Fibroblast of mammary gland (primary cell): ENCODE data around the gene ABCC3.
"Not testable (repeated sequence)": the region's sequence is repeated elsewhere in the genome, so short reads cannot be mapped to it uniquely, and the experiment has no call there.

Experiments used
- DNase-seq: peaks from one replicate; pipeline ENCODE4 v3.0.0-alpha.2; 2010; ENCODE audit warnings: low read depth
- H3K4me3 ChIP-seq: 2 replicates; pipeline ENCODE4 v1.5.1; 2011; ENCODE audit warnings: low read depth, mild to moderate bottlenecking, low read length, moderate library complexity; ENCODE audit not compliant: control insufficient read depth
- CTCF ChIP-seq: conservative IDR thresholded peaks from 2 replicates; pipeline ENCODE4 v1.5.1; 2011; ENCODE audit warnings: low read depth, low read length, inconsistent platforms; ENCODE audit not compliant: control insufficient read depth, insufficient read depth

The ABCC3 gene

GRCh38 chr17:50675190-50675589 lies 40.5 kb downstream of the ABCC3 start:
- DNase-seq = no peak
- TF ChIP-seq CTCF = no peak
- H3K4me3 ChIP-seq = no peak overlapping the region

- no peak overlapping the region for H3K4me3 ChIP-seq
- no peak for TF ChIP-seq CTCF
- DNase-seq = no peak
These were observed 40.9 kb downstream of the ABCC3 start for GRCh38 chr17:50675627-50676026.

- H3K4me3 ChIP-seq = no peak overlapping the region
- no peak for DNase-seq
- no peak for TF ChIP-seq CTCF
These were observed 41.6 kb downstream of the ABCC3 start for GRCh38 chr17:50676065-50676975.

- no peak overlapping the region for H3K4me3 ChIP-seq
- no peak for DNase-seq
- TF ChIP-seq CTCF = no peak
These were observed 43.2 kb downstream of the ABCC3 start for GRCh38 chr17:50677851-50678375.

GRCh38 chr17:50679008-50679544 lies 44.4 kb downstream of the ABCC3 start:
- no peak for TF ChIP-seq CTCF
- no peak for DNase-seq
- H3K4me3 ChIP-seq = no peak overlapping the region

- TF ChIP-seq CTCF = no peak
- H3K4me3 ChIP-seq = no peak overlapping the region
- DNase-seq = no peak
These were observed 45.4 kb downstream of the ABCC3 start for GRCh38 chr17:50680126-50680525.

- DNase-seq, H3K4me3 ChIP-seq: not testable (repeated sequence)
These were observed 46.0 kb downstream of the ABCC3 start for GRCh38 chr17:50680543-50681262.
